HCT116 (cell line): Measurements from ENCODE around the gene GP2. TPM values are rescaled to one million over a fixed set of nuclear protein-coding genes. Genes with fewer than 3 reads are reported as not detected.

Source experiments
- ATAC-seq: fragments of 200-7000 bp; cut with Tn5 transposase; 2 replicates; pipeline ENCODE4 v1.9.1; 2020; ENCODE audit warnings: mild to moderate bottlenecking, moderate library complexity
- BruUV-seq: library from RNA; stranded (reverse); fragments of 400-500 nt; replicated peaks from 2 replicates; lab custom pipeline; 2021; lab: Mats Ljungman, UMichigan
- CTCF ChIA-PET: fragments of 300-600 bp; sonication (Branson Sonifier 250); formaldehyde crosslinking; loops from one replicate; lab custom pipeline; 2021; ENCODE audit warnings: antibody characterized with exemption; lab: Charles Lee
- POLR2A ChIA-PET: fragments of 300-600, 350-600 bp; sonication (Branson Sonifier 250); formaldehyde crosslinking; loops from one replicate; lab custom pipeline; 2021; ENCODE audit warnings: antibody characterized with exemption; lab: Charles Lee
- RAD21 ChIA-PET, 2 experiments: fragments of 300-600 bp; sonication (Branson Sonifier 250); formaldehyde crosslinking; loops; one replicate each; lab custom pipeline; 2023; ENCODE audit warnings: low total read pairs in 2 of 2; ENCODE audit not compliant: uncharacterized antibody in 2 of 2, unreplicated experiment in 2 of 2, low non-redundant PET in 1 of 2; lab: Charles Lee
- DNase-seq: peaks from one replicate; pipeline ENCODE4 v3.0.0-alpha.2; 2010; ENCODE audit warnings: low read depth, low spot score
- H2AFZ ChIP-seq: fragments of 200-600 bp; shearing (Covaris generic), sonication (generic); 2 replicates; pipeline ENCODE4 v1.6.1; 2017; ENCODE audit warnings: low read depth, mixed run types, mixed read lengths, antibody characterized with exemption, low read length; ENCODE audit not compliant: poor library complexity, severe bottlenecking
- H3K27ac ChIP-seq: 2 replicates; pipeline ENCODE4 v1.5.1; 2012; ENCODE audit warnings: low read depth, low read length
- H3K27me3 ChIP-seq: fragments of 200-600 bp; sonication (generic); 2 replicates; pipeline ENCODE4 v1.6.1; 2016; ENCODE audit warnings: mixed run types, low read length, mixed read lengths; ENCODE audit not compliant: insufficient read depth
- H3K36me3 ChIP-seq, 2 experiments: fragments of 200-500 bp in 1 of 2; fragments of 200-600 bp in 1 of 2; sonication (Bioruptor generic) in 1 of 2; sonication (generic) in 1 of 2; 2 replicates each; pipeline versions ENCODE4 v1.5.1 to v1.6.1; 2014 to 2016; ENCODE audit warnings: low read length in 2 of 2, inconsistent platforms in 1 of 2, mixed read lengths in 1 of 2, mixed run types in 1 of 2; ENCODE audit not compliant: insufficient read depth in 2 of 2, control insufficient read depth in 1 of 2
- H3K4me1 ChIP-seq, 2 experiments: fragments of 200-600 bp in 1 of 2; sonication (generic) in 1 of 2; 2 replicates each; pipeline versions ENCODE4 v1.5.1 to v1.6.1; 2012 to 2017; ENCODE audit warnings: low read length in 2 of 2, inconsistent platforms in 1 of 2, mild to moderate bottlenecking in 1 of 2, mixed read lengths in 1 of 2, mixed run types in 1 of 2, moderate library complexity in 1 of 2; ENCODE audit not compliant: insufficient read depth in 2 of 2, control insufficient read depth in 1 of 2
- H3K4me2 ChIP-seq: fragments of 200-600 bp; sonication (generic); 2 replicates; pipeline ENCODE4 v1.6.1; 2017; ENCODE audit warnings: mixed run types, low read length, mixed read lengths
- H3K4me3 ChIP-seq, 2 experiments: fragments of 200-600 bp in 1 of 2; sonication (generic) in 1 of 2; replicated peaks in 1 of 2; 2 replicates each; pipeline ENCODE4 v1.5.1; 2011 to 2016; ENCODE audit warnings: low read length in 2 of 2, control low read depth in 1 of 2, low read depth in 1 of 2, mild to moderate bottlenecking in 1 of 2, mixed read lengths in 1 of 2, mixed run types in 1 of 2
- H3K79me2 ChIP-seq: fragments of 200-600 bp; sonication (generic); 2 replicates; pipeline ENCODE4 v1.6.1; 2017; ENCODE audit warnings: mild to moderate bottlenecking, mixed run types, low read length, moderate library complexity, mixed read lengths; ENCODE audit not compliant: insufficient read depth
- H3K9ac ChIP-seq: fragments of 200-600 bp; sonication (generic); 2 replicates; pipeline ENCODE4 v1.6.1; 2016; ENCODE audit warnings: low read length, mixed read lengths
- H3K9me2 ChIP-seq: fragments of 200-600 bp; sonication (generic), shearing (Covaris generic); 2 replicates; pipeline ENCODE4 v1.6.1; 2017; ENCODE audit warnings: mixed run types, mild to moderate bottlenecking, moderate library complexity; ENCODE audit not compliant: insufficient read depth
- H3K9me3 ChIP-seq, 2 experiments: fragments of 200-500 bp in 1 of 2; fragments of 200-600 bp in 1 of 2; sonication (Bioruptor generic) in 1 of 2; sonication (generic) in 1 of 2; 2 replicates each; pipeline ENCODE4 v1.6.1; 2014 to 2017; ENCODE audit warnings: low read length in 2 of 2, mixed read lengths in 2 of 2, inconsistent platforms in 1 of 2, low read depth in 1 of 2, mild to moderate bottlenecking in 1 of 2, mixed run types in 1 of 2, moderate library complexity in 1 of 2; ENCODE audit not compliant: control insufficient read depth in 1 of 2, insufficient read depth in 1 of 2
- H4K20me1 ChIP-seq: fragments of 200-600 bp; sonication (generic), shearing (Covaris generic); 2 replicates; pipeline ENCODE4 v1.6.1; 2017; ENCODE audit warnings: mixed run types, mild to moderate bottlenecking, moderate library complexity; ENCODE audit not compliant: insufficient read depth
- CBX3 ChIP-seq: IDR thresholded peaks from 2 replicates; pipeline ENCODE4 v1.6.1; 2012; ENCODE audit warnings: low read depth
- EGR1 ChIP-seq: IDR thresholded peaks from 2 replicates; pipeline ENCODE4 v1.6.1; 2012; ENCODE audit warnings: low read depth
- EZH2 ChIP-seq: fragments of 200-600 bp; sonication (generic); IDR thresholded peaks from 2 replicates; pipeline ENCODE4 v1.6.1; 2017; ENCODE audit warnings: antibody characterized with exemption, mixed run types
- JUND ChIP-seq: IDR thresholded peaks from 2 replicates; pipeline ENCODE4 v1.6.1; 2012
- MAX ChIP-seq: IDR thresholded peaks from 2 replicates; pipeline ENCODE4 v1.6.1; 2012
- POLR2AphosphoS5 ChIP-seq: IDR thresholded peaks from 2 replicates; pipeline ENCODE4 v1.6.1; 2011; ENCODE audit warnings: mild to moderate bottlenecking, low read depth, low read length, moderate library complexity
- RAD21 ChIP-seq: IDR thresholded peaks from 2 replicates; pipeline ENCODE4 v1.6.1; 2012; ENCODE audit warnings: low read depth, mild to moderate bottlenecking
- REST ChIP-seq: IDR thresholded peaks from 2 replicates; pipeline ENCODE4 v1.6.1; 2012; ENCODE audit warnings: low read depth
- SP1 ChIP-seq: IDR thresholded peaks from 2 replicates; pipeline ENCODE4 v1.6.1; 2012; ENCODE audit warnings: low read depth
- SRF ChIP-seq: IDR thresholded peaks from 2 replicates; pipeline ENCODE4 v1.6.1; 2012; ENCODE audit warnings: low read depth
- YY1 ChIP-seq: IDR thresholded peaks from 2 replicates; pipeline ENCODE4 v1.6.1; 2011; ENCODE audit warnings: low read length, low read depth, moderate library complexity, mild to moderate bottlenecking; ENCODE audit not compliant: insufficient replicate concordance; ENCODE audit errors: extremely low read depth
- ZBTB33 ChIP-seq: IDR thresholded peaks from 2 replicates; pipeline ENCODE4 v1.6.1; 2011; ENCODE audit warnings: mild to moderate bottlenecking, low read length, moderate library complexity; ENCODE audit not compliant: insufficient replicate concordance; ENCODE audit errors: extremely low read depth
- ZFX ChIP-seq: fragments of 450-650 bp; IDR thresholded peaks from 2 replicates; pipeline ENCODE4 v1.6.1; 2017
- intact Hi-C: fragments of 100-400 bp; cut with micrococcal nuclease; formaldehyde crosslinking; loops from 2 replicates; pipeline ENCODE4 v1.10.0; 2022
- total RNA-seq: library from RNA; stranded (reverse); gene quantifications from one replicate; pipeline ENCODE4 v1.2.1, GENCODE V29; 2021; ENCODE audit not compliant: unreplicated experiment

GP2 gene
- total RNA-seq, 1 experiment from 2014 or later: 8.7 TPM

GRCh38 chr16:20317117-20317516, 10.2 kb downstream of the GP2 start:
- H3K4me3 ChIP-seq: no peak overlapping the region
- no peaks in the 10 kb centered on the region for H3K9me3 ChIP-seq
- H3K27me3 ChIP-seq: peaks cover 25% of the 10 kb centered on the region
- no peaks in the 10 kb centered on the region for H4K20me1 ChIP-seq
- DNase-seq: no peak
- no peaks in the 10 kb centered on the region for H3K36me3 ChIP-seq
- no peaks in the 10 kb centered on the region for H3K79me2 ChIP-seq
- no peaks in the 10 kb centered on the region for H3K4me1 ChIP-seq
- ChIA-PET RAD21 (no interaction called here), CTCF (interaction anchor here (1.0 kb wide), 1 partner anchor 410 kb away, joined by 3 read pairs; no protein-coding TSS in a partner anchor), POLR2A (no interaction called here)
- no peak overlapping the region for H2AFZ ChIP-seq
- no peak overlapping the region for H3K27ac ChIP-seq
- H3K4me2 ChIP-seq: no peak overlapping the region
- H3K9ac ChIP-seq: no peak overlapping the region
- H3K9me2 ChIP-seq: no peaks in the 10 kb centered on the region
- no peak for ATAC-seq
- intact Hi-C loops: no loop called here
- no TSS peak for BruUV-seq
- TF ChIP-seq EZH2 (no peak), MAX (no peak)
- TF ChIP-seq, all 23 proteins: peak for 0

GRCh38 chr16:20316715-20317114, 10.6 kb downstream of the GP2 start:
- Histone ChIP-seq H3K4me2 (no peak overlapping the region), H3K9ac (no peak overlapping the region), H3K9me3 (no peaks in the 10 kb centered on the region), H3K9me2 (no peaks in the 10 kb centered on the region), H3K4me1 (no peaks in the 10 kb centered on the region), H3K4me3 (no peak overlapping the region), H3K36me3 (no peaks in the 10 kb centered on the region), H2AFZ (no peak overlapping the region), H3K27ac (no peak overlapping the region), H3K79me2 (no peaks in the 10 kb centered on the region), H4K20me1 (no peaks in the 10 kb centered on the region), H3K27me3 (peaks cover 28% of the 10 kb centered on the region)
- intact Hi-C loops: no loop called here
- TF ChIP-seq EGR1 (no peak), CBX3 (no peak), JUND (no peak), POLR2AphosphoS5 (no peak), ZBTB33 (no peak), YY1 (no peak), ZFX (no peak), SRF (no peak), SP1 (no peak), MAX (no peak), REST (no peak), RAD21 (no peak)
- POLR2A ChIA-PET: no interaction called here
- CTCF ChIA-PET: interaction anchor here (1.0 kb wide), 1 partner anchor 409 kb away, joined by 3 read pairs; no protein-coding TSS in a partner anchor
- BruUV-seq: no TSS peak
- DNase-seq (no peak), ATAC-seq (no peak)
- RAD21 ChIA-PET: no interaction called here
